Psoas muscle (tissue), 8 donors: ENCODE measurements around the gene ME3. TPM values are rescaled to one million over a fixed set of nuclear protein-coding genes. Genes with fewer than 3 reads are reported as not detected.

ENCODE experiments used
- ATAC-seq, 4 donors: fragments of 200-7000 bp; cut with Tn5 transposase; one replicate each; pipeline ENCODE4 v1.9.1; 2020; ENCODE audit warnings: moderate library complexity in 3 of 4, mild to moderate bottlenecking in 2 of 4
- DNase-seq, 2 donors: peaks; one replicate each; pipeline ENCODE4 v3.0.0-alpha.2; 2020
- H3K27ac ChIP-seq: fragments of 200-600 bp; one replicate; pipeline ENCODE4 v1.8.0; 2022
- H3K27me3 ChIP-seq, 3 donors: fragments of 200-600 bp in 1 of 3; one replicate each; pipeline versions ENCODE4 v1.6.1 to v1.8.0; 2013 to 2022; ENCODE audit warnings: low read length in 2 of 3, mild to moderate bottlenecking in 2 of 3, moderate library complexity in 1 of 3; ENCODE audit not compliant: insufficient read depth in 3 of 3
- H3K36me3 ChIP-seq, 2 donors: fragments of 200-600 bp in 1 of 2; one replicate each; pipeline versions ENCODE4 v1.6.1 to v1.8.0; 2013 to 2022; ENCODE audit warnings: low read depth in 1 of 2, mild to moderate bottlenecking in 1 of 2, moderate library complexity in 1 of 2; ENCODE audit not compliant: insufficient read depth in 1 of 2
- H3K4me1 ChIP-seq: fragments of 200-600 bp; one replicate; pipeline ENCODE4 v1.8.0; 2022
- H3K4me3 ChIP-seq: fragments of 200-600 bp; one replicate; pipeline ENCODE4 v1.8.0; 2022; ENCODE audit warnings: mild to moderate bottlenecking
- H3K9me3 ChIP-seq: fragments of 200-600 bp; one replicate; pipeline ENCODE4 v1.8.0; 2022
- CTCF ChIP-seq: fragments of 200-600 bp; IDR thresholded peaks from one replicate; pipeline ENCODE4 v1.8.0; 2022; ENCODE audit warnings: antibody characterized with exemption
- WGBS, 3 donors: extraction: QIAGEN DNeasy Blood & Tissue Kit; methylation state at CpG; one replicate each; pipeline versions ENCODE4 v1.1.6 to v1.1.7; 2013; 5-methylcytosine and 5-hydroxymethylcytosine counted together
- intact Hi-C, 2 donors: fragments of 100-400 bp; cut with DNase I; formaldehyde crosslinking; loops; one replicate each; pipeline versions ENCODE4 v1.11.0 to v1.14.2; 2022
- polyA plus RNA-seq, 3 donors: library from polyadenylated mRNA; stranded (reverse); fragments of 200-250 nt; gene quantifications; one replicate each; pipeline ENCODE4 v1.2.3, GENCODE V29; 2013
- total RNA-seq, 4 donors: library from RNA; stranded (reverse); fragmentation: NEBNext Ultra II Directional in 2 of 4; extraction: Animal tissue kit (Norgen Biotek cat#: 25700) in 2 of 4; gene quantifications; one replicate each; pipeline versions ENCODE4 v1.2.1 to v1.2.4, GENCODE V29; 2021 to 2023
- donor health status: healthy with polysubstance abuse.
- donor health status: DM: no; HTN: no; CAD: no; lungs with moderate emphysema.
- donor health status: Bipolar disorder and iron deficiency.
- donor health status: healthy.
- donor health status: DM: yes; HTN: yes; CAD: no.
- donor health status: DM: no; HTN: no; CAD: no.
- donor health status: DM: no; HTN: no; CAD: no.
- donor health status: DM: yes; HTN: yes; CAD: no.

ME3 gene
- total and polyA plus RNA-seq, 7 donors: 5.1 to 19.5 (median 11.2) TPM

DNA sequence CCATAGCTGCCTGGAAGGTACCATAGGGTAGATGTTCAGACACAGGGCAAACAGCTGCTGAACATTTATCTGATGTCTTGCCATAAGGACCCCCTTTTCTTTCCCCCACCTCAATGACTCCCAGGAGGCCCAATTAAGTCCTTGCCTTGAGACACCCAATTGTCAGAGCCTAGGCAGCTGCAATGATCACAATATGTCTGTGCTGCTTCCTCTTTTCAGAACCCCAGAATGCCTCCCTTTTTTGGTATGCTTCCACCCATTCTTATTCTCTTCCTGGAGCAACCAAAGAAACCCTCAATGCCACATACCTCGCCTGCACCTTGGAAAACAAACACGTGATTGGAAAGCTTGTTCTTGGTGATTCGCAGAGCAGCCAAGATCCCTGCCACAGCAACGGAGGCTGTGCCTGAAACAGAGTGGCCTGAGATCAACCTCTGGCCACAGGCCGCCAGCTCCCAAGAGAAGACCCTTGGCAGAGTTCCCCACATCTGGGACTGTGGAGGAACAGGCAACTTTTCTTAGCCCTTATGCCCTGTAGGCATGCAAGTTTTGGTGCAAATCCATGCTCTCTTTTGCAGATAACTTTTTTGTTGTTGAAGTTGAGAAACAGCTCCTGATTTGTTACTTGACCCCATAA lies 222.3 kb downstream of the ME3 start:
- 52 to 55% (median 54%) methylated on average over 5 of the region's 5 CpGs for WGBS, 3 donors
- H3K36me3 ChIP-seq: peaks cover 3 to 20% of the 10 kb centered on the region in 2 donors
- H3K4me1 ChIP-seq: no peaks in the 10 kb centered on the region
- no peak for ATAC-seq
- H3K4me3 ChIP-seq: no peak overlapping the region
- TF ChIP-seq CTCF: no peak
- H3K27me3 ChIP-seq: no peaks in the 10 kb centered on the region
- DNase-seq: no peak
- no peaks in the 10 kb centered on the region for H3K9me3 ChIP-seq
- no peak overlapping the region for H3K27ac ChIP-seq
- intact Hi-C loops: loop anchor here in 1 of 2 donors (10.0 kb wide), 1 partner anchor 465 kb away; no protein-coding TSS in a partner anchor

DNA sequence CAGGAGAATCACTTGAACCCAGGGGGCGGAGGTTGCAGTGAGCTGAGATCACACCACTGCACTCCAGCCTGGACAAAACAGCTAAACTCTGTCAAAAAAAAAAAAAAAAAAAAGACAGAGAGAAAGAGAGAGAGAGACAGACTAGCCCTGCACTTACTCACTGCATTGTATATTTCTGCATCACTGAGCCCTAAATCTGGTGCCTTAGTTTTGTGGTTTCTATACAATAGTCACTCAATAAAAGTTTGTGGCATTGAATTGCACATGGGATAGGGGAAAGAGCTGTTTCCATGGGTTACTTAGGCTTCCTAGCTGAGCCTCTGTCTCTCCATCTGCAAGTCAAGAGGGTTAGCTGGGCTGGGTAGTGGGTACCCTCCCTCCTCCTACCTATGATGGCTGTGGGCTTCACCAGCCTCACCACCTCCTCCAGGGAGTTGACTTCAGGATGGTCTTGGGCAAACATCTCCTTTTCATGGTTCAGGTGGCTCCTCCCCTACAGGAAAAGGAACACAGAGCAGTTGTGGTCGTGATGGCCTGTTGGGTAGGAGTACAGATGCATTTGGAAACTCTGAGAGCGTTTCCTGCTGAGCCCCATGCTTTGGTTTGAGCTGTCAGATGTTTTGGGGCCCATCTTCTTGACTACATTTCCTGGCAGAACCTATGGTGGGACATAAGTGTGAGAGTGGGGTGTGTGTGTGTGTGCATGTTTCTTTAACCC lies 224.5 kb downstream of the ME3 start:
- 86 to 93% (median 90%) methylated on average over 3 of the region's 3 CpGs for WGBS, 3 donors

DNA sequence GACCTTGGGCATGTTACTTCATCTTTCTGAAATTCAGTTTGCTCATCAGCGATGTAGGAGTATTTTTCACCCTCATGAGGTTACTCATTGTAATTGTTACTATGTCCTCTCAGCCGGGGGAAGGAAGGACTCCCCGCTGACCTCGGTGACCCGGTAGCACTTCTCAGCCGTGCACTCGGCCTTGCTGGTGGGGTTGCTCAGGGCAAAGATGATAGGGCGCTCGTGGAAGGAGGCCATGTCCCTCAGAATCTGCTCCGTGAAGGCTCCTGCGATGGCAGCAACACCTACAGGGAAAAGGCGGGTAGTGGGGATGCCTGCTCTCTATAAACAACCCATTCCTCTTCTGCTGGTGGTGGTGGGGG lies 225.5 kb downstream of the ME3 start:
- TF ChIP-seq CTCF: no peak
- Histone ChIP-seq H3K36me3 (peaks cover 6 to 49% of the 10 kb centered on the region in 2 donors), H3K27me3 (no peaks in the 10 kb centered on the region), H3K4me1 (no peaks in the 10 kb centered on the region), H3K4me3 (no peak overlapping the region), H3K9me3 (no peaks in the 10 kb centered on the region), H3K27ac (no peak overlapping the region)
- no peak for DNase-seq
- intact Hi-C loops: no loop called here
- WGBS, 3 donors: 94 to 97% (median 95%) methylated on average over 12 of the region's 12 CpGs
- ATAC-seq: no peak

More for the DNA sequence above, 224.5 kb downstream of the ME3 start:
- H3K27me3 ChIP-seq: no peaks in the 10 kb centered on the region
- intact Hi-C loops: no loop called here
- TF ChIP-seq CTCF: no peak
- no peaks in the 10 kb centered on the region for H3K9me3 ChIP-seq
- ATAC-seq: no peak
- no peak for DNase-seq
- no peaks in the 10 kb centered on the region for H3K4me1 ChIP-seq
- peaks cover 3 to 39% of the 10 kb centered on the region in 2 donors for H3K36me3 ChIP-seq
- H3K4me3 ChIP-seq: no peak overlapping the region
- H3K27ac ChIP-seq: no peak overlapping the region

DNA sequence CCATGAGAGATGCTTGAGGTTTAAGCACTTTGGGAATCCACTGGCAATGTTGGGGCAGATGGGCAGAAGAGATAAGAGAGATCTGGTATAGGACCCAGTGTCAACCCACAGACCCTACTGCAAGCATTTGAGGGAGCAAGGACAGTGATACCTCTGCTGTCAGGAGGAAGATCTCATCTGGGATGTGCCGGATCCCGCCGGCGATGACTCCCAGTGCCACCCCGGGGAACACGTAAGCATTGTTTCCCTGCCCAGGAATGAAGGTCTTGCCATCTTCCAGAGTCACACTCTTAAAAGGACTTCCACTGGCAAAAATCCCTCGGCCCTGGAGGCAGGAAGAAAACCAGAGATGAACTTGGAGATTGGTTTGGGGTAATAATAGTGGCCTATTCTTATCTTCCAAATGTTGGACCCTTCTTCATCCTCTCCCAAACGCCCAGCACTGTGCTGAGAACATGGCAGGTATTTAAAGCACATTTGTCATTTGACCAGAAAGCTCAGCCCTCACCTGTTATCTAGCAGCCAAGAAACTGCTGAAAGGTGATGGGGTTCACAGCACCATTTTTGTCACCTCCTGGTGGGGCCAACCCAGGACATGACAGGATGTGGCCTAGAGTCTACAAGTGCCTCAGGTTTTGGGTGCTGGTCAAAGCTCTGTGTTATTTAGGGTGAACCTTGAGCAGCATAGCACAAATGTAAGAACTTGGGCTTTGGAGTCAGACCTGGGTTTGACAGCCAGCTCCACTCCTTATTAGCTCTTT lies 226.1 kb downstream of the ME3 start:
- H3K36me3 ChIP-seq: peaks cover 6 to 54% of the 10 kb centered on the region in 2 donors
- intact Hi-C loops: no loop called here
- ATAC-seq (no peak), DNase-seq (no peak)
- no peak for TF ChIP-seq CTCF
- no peaks in the 10 kb centered on the region for H3K4me1 ChIP-seq
- no peak overlapping the region for H3K27ac ChIP-seq
- H3K9me3 ChIP-seq: no peaks in the 10 kb centered on the region
- H3K27me3 ChIP-seq: no peaks in the 10 kb centered on the region
- no peak overlapping the region for H3K4me3 ChIP-seq
- WGBS, 3 donors: 93 to 95% (median 95%) methylated on average over 8 of the region's 8 CpGs
